Measurements from ENCODE around the gene ABL1.

ABL1 gene

DNA sequence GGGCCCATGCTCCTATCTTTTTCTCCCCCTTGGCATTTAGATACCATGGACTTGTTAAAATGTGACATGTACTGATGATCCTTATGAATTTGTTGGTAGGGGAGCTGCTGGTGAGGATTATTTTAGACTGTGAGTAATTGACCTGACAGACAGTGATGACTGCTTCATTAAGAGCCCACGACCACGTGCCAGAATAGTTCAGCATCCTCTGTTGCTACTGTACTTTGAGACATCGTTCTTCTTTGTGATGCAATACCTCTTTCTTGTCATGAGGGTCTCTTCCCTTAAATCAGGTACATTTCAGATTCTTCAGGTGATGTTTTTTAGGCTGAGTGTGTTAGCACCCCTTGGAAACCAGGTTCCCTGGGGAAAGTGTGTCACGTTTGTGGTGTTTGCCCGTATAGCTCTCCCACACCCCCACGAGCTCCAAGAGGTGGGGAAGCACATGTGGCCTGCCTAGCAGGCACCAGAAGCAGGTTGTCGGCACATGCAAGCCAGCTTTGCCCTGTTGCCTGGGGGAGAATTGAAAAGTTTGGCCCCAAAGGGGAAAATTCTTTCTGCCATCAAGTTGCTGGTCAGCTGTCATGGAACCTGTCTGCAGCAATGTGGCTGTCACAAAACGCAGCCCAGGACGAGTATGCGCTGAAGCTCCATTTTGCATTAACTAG lies 36.5 kb downstream of the ABL1 start:
- H3K36me3 ChIP-seq (ENCODE audit: control insufficient read depth in 2 of 2, insufficient read depth in 2 of 2, low read length in 2 of 2) = peaks cover 44 to 57% of the 10 kb centered on the region in 2 donors
- H3K9ac ChIP-seq (ENCODE audit: low read depth in 1 of 2, low read length in 2 of 2) = no peak overlapping the region
- H3K27me3 ChIP-seq (ENCODE audit: control insufficient read depth in 2 of 2, insufficient read depth in 2 of 2, low read length in 2 of 2) = no peaks in the 10 kb centered on the region
- H3K9me3 ChIP-seq (ENCODE audit: control insufficient read depth in 2 of 2, low read length in 2 of 2) = no peaks in the 10 kb centered on the region
- H3K27ac ChIP-seq (ENCODE audit: low read depth in 2 of 2, low read length in 2 of 2) = no peak overlapping the region
- H3K4me3 ChIP-seq (ENCODE audit: low read length in 2 of 2) = no peak overlapping the region
- peaks cover 20% of the 10 kb centered on the region in 2 donors for H3K4me1 ChIP-seq (ENCODE audit: control insufficient read depth in 2 of 2, insufficient read depth in 2 of 2, low read length in 2 of 2)

DNA sequence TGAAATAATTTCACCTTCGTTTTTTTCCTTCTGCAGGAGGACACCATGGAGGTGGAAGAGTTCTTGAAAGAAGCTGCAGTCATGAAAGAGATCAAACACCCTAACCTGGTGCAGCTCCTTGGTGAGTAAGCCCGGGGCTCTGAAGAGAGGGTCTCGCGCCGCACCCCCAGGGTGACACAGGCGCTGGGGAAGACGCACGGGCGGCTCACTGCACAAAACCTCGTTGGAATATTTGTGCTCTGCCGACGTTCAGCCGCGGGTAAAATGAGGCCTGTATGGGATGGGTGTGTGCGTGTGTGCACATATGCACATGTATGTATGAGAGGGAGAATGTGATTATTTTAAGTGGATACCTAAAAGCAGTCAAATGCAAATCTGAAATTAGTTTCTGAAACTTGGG lies 37.0 kb downstream of the ABL1 start:
- H3K9me3 ChIP-seq (ENCODE audit: control insufficient read depth in 2 of 2, low read length in 2 of 2) = no peaks in the 10 kb centered on the region
- H3K4me1 ChIP-seq (ENCODE audit: control insufficient read depth in 2 of 2, insufficient read depth in 2 of 2, low read length in 2 of 2) = peaks cover 20% of the 10 kb centered on the region in 2 donors
- H3K9ac ChIP-seq (ENCODE audit: low read depth in 1 of 2, low read length in 2 of 2) = no peak overlapping the region
- no peak overlapping the region for H3K4me3 ChIP-seq (ENCODE audit: low read length in 2 of 2)
- H3K36me3 ChIP-seq (ENCODE audit: control insufficient read depth in 2 of 2, insufficient read depth in 2 of 2, low read length in 2 of 2) = peaks cover 42 to 57% of the 10 kb centered on the region in 2 donors
- no peaks in the 10 kb centered on the region for H3K27me3 ChIP-seq (ENCODE audit: control insufficient read depth in 2 of 2, insufficient read depth in 2 of 2, low read length in 2 of 2)
- H3K27ac ChIP-seq (ENCODE audit: low read depth in 2 of 2, low read length in 2 of 2) = no peak overlapping the region

- no peaks in the 10 kb centered on the region for H3K27me3 ChIP-seq (ENCODE audit: control insufficient read depth in 2 of 2, insufficient read depth in 2 of 2, low read length in 2 of 2)
- H3K9ac ChIP-seq (ENCODE audit: low read depth in 1 of 2, low read length in 2 of 2) = no peak overlapping the region
- H3K36me3 ChIP-seq (ENCODE audit: control insufficient read depth in 2 of 2, insufficient read depth in 2 of 2, low read length in 2 of 2) = peaks cover 42 to 57% of the 10 kb centered on the region in 2 donors
- H3K4me3 ChIP-seq (ENCODE audit: low read length in 2 of 2) = no peak overlapping the region
- peaks cover 20% of the 10 kb centered on the region in 2 donors for H3K4me1 ChIP-seq (ENCODE audit: control insufficient read depth in 2 of 2, insufficient read depth in 2 of 2, low read length in 2 of 2)
- H3K27ac ChIP-seq (ENCODE audit: low read depth in 2 of 2, low read length in 2 of 2) = peak overlapping the region; percentile 34 to 43
- H3K9me3 ChIP-seq (ENCODE audit: control insufficient read depth in 2 of 2, low read length in 2 of 2) = no peaks in the 10 kb centered on the region
Observed at GRCh38 chr9:130872508-130872907, 37.5 kb downstream of the ABL1 start.

DNA sequence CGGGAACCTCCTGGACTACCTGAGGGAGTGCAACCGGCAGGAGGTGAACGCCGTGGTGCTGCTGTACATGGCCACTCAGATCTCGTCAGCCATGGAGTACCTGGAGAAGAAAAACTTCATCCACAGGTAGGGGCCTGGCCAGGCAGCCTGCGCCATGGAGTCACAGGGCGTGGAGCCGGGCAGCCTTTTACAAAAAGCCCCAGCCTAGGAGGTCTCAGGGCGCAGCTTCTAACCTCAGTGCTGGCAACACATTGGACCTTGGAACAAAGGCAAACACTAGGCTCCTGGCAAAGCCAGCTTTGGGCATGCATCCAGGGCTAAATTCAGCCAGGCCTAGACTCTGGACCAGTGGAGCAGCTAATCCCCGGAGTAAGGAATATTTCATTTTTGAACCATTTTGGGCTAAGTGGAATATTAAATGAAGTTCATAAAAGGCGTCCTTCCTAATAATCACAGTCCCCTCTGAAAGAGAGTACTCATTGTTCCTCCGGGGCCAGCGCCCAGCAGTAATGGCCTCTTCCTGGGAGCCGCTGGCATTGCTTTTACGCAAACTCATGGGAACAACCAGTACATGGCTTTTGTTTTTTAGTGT lies 38.0 kb downstream of the ABL1 start:
- Histone ChIP-seq H3K36me3 (ENCODE audit: control insufficient read depth in 2 of 2, insufficient read depth in 2 of 2, low read length in 2 of 2) (peaks cover 42 to 57% of the 10 kb centered on the region in 2 donors), H3K27ac (ENCODE audit: low read depth in 2 of 2, low read length in 2 of 2) (peak overlapping the region; percentile 34 to 43), H3K9me3 (ENCODE audit: control insufficient read depth in 2 of 2, low read length in 2 of 2) (no peaks in the 10 kb centered on the region), H3K4me1 (ENCODE audit: control insufficient read depth in 2 of 2, insufficient read depth in 2 of 2, low read length in 2 of 2) (peaks cover 20% of the 10 kb centered on the region in 2 donors), H3K4me3 (ENCODE audit: low read length in 2 of 2) (no peak overlapping the region), H3K27me3 (ENCODE audit: control insufficient read depth in 2 of 2, insufficient read depth in 2 of 2, low read length in 2 of 2) (no peaks in the 10 kb centered on the region), H3K9ac (ENCODE audit: low read depth in 1 of 2, low read length in 2 of 2) (no peak overlapping the region)

- Histone ChIP-seq H3K9me3 (ENCODE audit: control insufficient read depth in 2 of 2, low read length in 2 of 2) (no peaks in the 10 kb centered on the region), H3K4me3 (ENCODE audit: low read length in 2 of 2) (no peak overlapping the region), H3K9ac (ENCODE audit: low read depth in 1 of 2, low read length in 2 of 2) (no peak overlapping the region), H3K27ac (ENCODE audit: low read depth in 2 of 2, low read length in 2 of 2) (no peak overlapping the region), H3K27me3 (ENCODE audit: control insufficient read depth in 2 of 2, insufficient read depth in 2 of 2, low read length in 2 of 2) (no peaks in the 10 kb centered on the region), H3K4me1 (ENCODE audit: control insufficient read depth in 2 of 2, insufficient read depth in 2 of 2, low read length in 2 of 2) (peaks cover 20% of the 10 kb centered on the region in 2 donors), H3K36me3 (ENCODE audit: control insufficient read depth in 2 of 2, insufficient read depth in 2 of 2, low read length in 2 of 2) (peaks cover 46 to 66% of the 10 kb centered on the region in 2 donors)
Observed at GRCh38 chr9:130873966-130874365, 38.9 kb downstream of the ABL1 start.

DNA sequence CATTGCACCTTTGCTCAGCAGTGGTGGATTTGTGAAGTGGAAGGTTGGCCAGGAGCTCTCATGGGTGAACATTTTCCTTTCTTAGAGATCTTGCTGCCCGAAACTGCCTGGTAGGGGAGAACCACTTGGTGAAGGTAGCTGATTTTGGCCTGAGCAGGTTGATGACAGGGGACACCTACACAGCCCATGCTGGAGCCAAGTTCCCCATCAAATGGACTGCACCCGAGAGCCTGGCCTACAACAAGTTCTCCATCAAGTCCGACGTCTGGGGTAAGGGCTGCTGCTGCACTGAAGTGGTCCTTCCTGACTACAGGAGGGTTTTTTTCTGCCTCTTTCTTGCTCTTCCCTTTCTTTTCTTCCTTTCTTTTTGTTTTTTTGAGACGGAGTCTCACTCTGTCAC lies 39.7 kb downstream of the ABL1 start:
- no peak overlapping the region for H3K9ac ChIP-seq (ENCODE audit: low read depth in 1 of 2, low read length in 2 of 2)
- H3K36me3 ChIP-seq (ENCODE audit: control insufficient read depth in 2 of 2, insufficient read depth in 2 of 2, low read length in 2 of 2) = peaks cover 51 to 70% of the 10 kb centered on the region in 2 donors
- H3K9me3 ChIP-seq (ENCODE audit: control insufficient read depth in 2 of 2, low read length in 2 of 2) = no peaks in the 10 kb centered on the region
- peaks cover 16 to 20% of the 10 kb centered on the region in 2 donors for H3K4me1 ChIP-seq (ENCODE audit: control insufficient read depth in 2 of 2, insufficient read depth in 2 of 2, low read length in 2 of 2)
- no peak overlapping the region for H3K4me3 ChIP-seq (ENCODE audit: low read length in 2 of 2)
- no peak overlapping the region for H3K27ac ChIP-seq (ENCODE audit: low read depth in 2 of 2, low read length in 2 of 2)
- H3K27me3 ChIP-seq (ENCODE audit: control insufficient read depth in 2 of 2, insufficient read depth in 2 of 2, low read length in 2 of 2) = no peaks in the 10 kb centered on the region

- Histone ChIP-seq H3K4me3 (ENCODE audit: low read length in 2 of 2) (no peak overlapping the region), H3K36me3 (ENCODE audit: control insufficient read depth in 2 of 2, insufficient read depth in 2 of 2, low read length in 2 of 2) (peaks cover 61 to 72% of the 10 kb centered on the region in 2 donors), H3K27ac (ENCODE audit: low read depth in 2 of 2, low read length in 2 of 2) (no peak overlapping the region), H3K27me3 (ENCODE audit: control insufficient read depth in 2 of 2, insufficient read depth in 2 of 2, low read length in 2 of 2) (no peaks in the 10 kb centered on the region), H3K9me3 (ENCODE audit: control insufficient read depth in 2 of 2, low read length in 2 of 2) (no peaks in the 10 kb centered on the region), H3K4me1 (ENCODE audit: control insufficient read depth in 2 of 2, insufficient read depth in 2 of 2, low read length in 2 of 2) (peaks cover 13 to 18% of the 10 kb centered on the region in 2 donors), H3K9ac (ENCODE audit: low read depth in 1 of 2, low read length in 2 of 2) (no peak overlapping the region)
Observed at GRCh38 chr9:130877300-130877699, 42.2 kb downstream of the ABL1 start.

DNA sequence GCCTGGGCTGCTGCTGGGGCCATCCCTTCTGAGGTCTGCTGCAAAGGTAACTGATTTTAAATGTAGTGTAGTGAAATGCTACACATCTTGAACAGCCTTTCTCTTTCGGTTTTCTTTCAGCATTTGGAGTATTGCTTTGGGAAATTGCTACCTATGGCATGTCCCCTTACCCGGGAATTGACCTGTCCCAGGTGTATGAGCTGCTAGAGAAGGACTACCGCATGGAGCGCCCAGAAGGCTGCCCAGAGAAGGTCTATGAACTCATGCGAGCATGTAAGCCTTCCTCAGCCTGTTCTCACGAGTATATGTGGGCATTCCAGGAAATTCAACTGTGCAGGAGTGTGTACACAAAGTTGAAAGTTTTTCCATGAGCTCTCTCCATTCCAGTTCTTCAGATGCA lies 43.2 kb downstream of the ABL1 start:
- Histone ChIP-seq H3K4me1 (ENCODE audit: control insufficient read depth in 2 of 2, insufficient read depth in 2 of 2, low read length in 2 of 2) (peaks cover 4 to 8% of the 10 kb centered on the region in 2 donors), H3K9ac (ENCODE audit: low read depth in 1 of 2, low read length in 2 of 2) (no peak overlapping the region), H3K9me3 (ENCODE audit: control insufficient read depth in 2 of 2, low read length in 2 of 2) (no peaks in the 10 kb centered on the region), H3K4me3 (ENCODE audit: low read length in 2 of 2) (no peak overlapping the region), H3K36me3 (ENCODE audit: control insufficient read depth in 2 of 2, insufficient read depth in 2 of 2, low read length in 2 of 2) (peaks cover 54 to 66% of the 10 kb centered on the region in 2 donors), H3K27me3 (ENCODE audit: control insufficient read depth in 2 of 2, insufficient read depth in 2 of 2, low read length in 2 of 2) (no peaks in the 10 kb centered on the region), H3K27ac (ENCODE audit: low read depth in 2 of 2, low read length in 2 of 2) (no peak overlapping the region)

DNA sequence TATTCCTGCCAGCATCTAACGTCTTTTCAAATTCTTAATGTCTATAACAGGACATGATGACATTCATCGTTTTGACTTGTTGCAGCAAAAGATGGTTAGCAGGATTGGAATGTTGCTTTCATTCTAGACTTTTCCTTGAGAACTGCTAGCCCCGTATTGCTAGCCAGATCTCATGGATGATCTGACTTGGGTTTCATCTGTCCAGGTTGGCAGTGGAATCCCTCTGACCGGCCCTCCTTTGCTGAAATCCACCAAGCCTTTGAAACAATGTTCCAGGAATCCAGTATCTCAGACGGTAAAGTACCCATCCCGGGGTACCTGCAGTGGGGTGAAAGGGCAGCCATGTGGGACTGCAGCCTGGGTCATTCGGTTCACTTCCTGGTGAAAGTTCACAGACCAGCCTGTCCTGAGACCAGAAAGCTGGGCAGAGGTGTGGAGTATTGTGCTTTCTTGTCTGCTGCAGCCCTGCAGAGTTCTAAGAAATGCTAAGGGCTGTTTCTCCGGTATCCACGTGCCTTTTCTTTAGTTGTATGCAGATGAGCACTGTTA lies 44.9 kb downstream of the ABL1 start:
- H3K36me3 ChIP-seq (ENCODE audit: control insufficient read depth in 2 of 2, insufficient read depth in 2 of 2, low read length in 2 of 2) = peaks cover 49 to 63% of the 10 kb centered on the region in 2 donors

GRCh38 chr9:130880599-130881220 lies 45.7 kb downstream of the ABL1 start:
- no peak overlapping the region for H3K27ac ChIP-seq (ENCODE audit: low read depth in 2 of 2, low read length in 2 of 2)
- H3K9ac ChIP-seq (ENCODE audit: low read depth in 1 of 2, low read length in 2 of 2) = no peak overlapping the region
- no peaks in the 10 kb centered on the region for H3K9me3 ChIP-seq (ENCODE audit: control insufficient read depth in 2 of 2, low read length in 2 of 2)
- H3K27me3 ChIP-seq (ENCODE audit: control insufficient read depth in 2 of 2, insufficient read depth in 2 of 2, low read length in 2 of 2) = no peaks in the 10 kb centered on the region
- H3K4me3 ChIP-seq (ENCODE audit: low read length in 2 of 2) = no peak overlapping the region
- peaks cover 55 to 63% of the 10 kb centered on the region in 2 donors for H3K36me3 ChIP-seq (ENCODE audit: control insufficient read depth in 2 of 2, insufficient read depth in 2 of 2, low read length in 2 of 2)
- no peaks in the 10 kb centered on the region for H3K4me1 ChIP-seq (ENCODE audit: control insufficient read depth in 2 of 2, insufficient read depth in 2 of 2, low read length in 2 of 2)

More for the DNA sequence above, 44.9 kb downstream of the ABL1 start:
- H3K4me3 ChIP-seq (ENCODE audit: low read length in 2 of 2) = no peak overlapping the region
- no peak overlapping the region for H3K27ac ChIP-seq (ENCODE audit: low read depth in 2 of 2, low read length in 2 of 2)
- H3K4me1 ChIP-seq (ENCODE audit: control insufficient read depth in 2 of 2, insufficient read depth in 2 of 2, low read length in 2 of 2) = no peaks in the 10 kb centered on the region
- no peaks in the 10 kb centered on the region for H3K9me3 ChIP-seq (ENCODE audit: control insufficient read depth in 2 of 2, low read length in 2 of 2)
- no peak overlapping the region for H3K9ac ChIP-seq (ENCODE audit: low read depth in 1 of 2, low read length in 2 of 2)
- no peaks in the 10 kb centered on the region for H3K27me3 ChIP-seq (ENCODE audit: control insufficient read depth in 2 of 2, insufficient read depth in 2 of 2, low read length in 2 of 2)

All from mucosa of rectum (tissue), 2 donors.